ENCODE data around the gene PACSIN1. TPM values are rescaled to one million over a fixed set of nuclear protein-coding genes. Genes with fewer than 3 reads are reported as not detected.
A peak's percentile ranks its signal among the peaks of the same experiment; 100 is the strongest.

Gene PACSIN1
- total and polyA plus RNA-seq, 10 of the 15 experiments (the other 5 are each of a cell fraction or from before 2014, with no cell fraction given) = 0.50 to 9.4 (median 2.8) TPM

- H3K9me3 ChIP-seq (replicated peaks; ENCODE audit: control insufficient read depth, insufficient read depth, low read length) = no peaks in the 10 kb centered on the region
- ChIA-PET POLR2A (interaction anchor here (0.6 to 3.5 kb wide), 5 partner anchors 21 to 485 kb away, joined by 3 to 41 read pairs (median 12); partner anchors contain the start of gene SMIM29), SMC1A (ENCODE audit: uncharacterized antibody, unreplicated experiment) (interaction anchor here (2.5 to 7.9 kb wide), 5 partner anchors 8 to 193 kb away, joined by 9 to 152 read pairs (median 27); partner anchors contain the start of genes RPS10 and SMIM29), RAD21 (ENCODE audit: unreplicated experiment) (interaction anchor here (1.0 to 4.7 kb wide), 7 partner anchors 26 to 255 kb away, joined by 3 to 148 read pairs (median 4); partner anchors contain the start of gene SMIM29), CTCF (interaction anchor here (0.9 to 5.1 kb wide), 8 partner anchors 8 to 254 kb away, joined by 3 to 180 read pairs (median 20); partner anchors contain the start of genes RPS10 and SMIM29)
- no peaks in the 10 kb centered on the region for H3K27me3 ChIP-seq (replicated peaks in 1 of 2; ENCODE audit: control insufficient read depth in 2 of 2, insufficient read depth in 2 of 2, low read length in 1 of 2)
- H3K9ac ChIP-seq (ENCODE audit: control insufficient read depth, insufficient read depth, low read length) = no peak overlapping the region
- no peak overlapping the region for H3K27ac ChIP-seq (ENCODE audit: control insufficient read depth, insufficient read depth)
- no peak overlapping the region for H2AFZ ChIP-seq (ENCODE audit: control insufficient read depth, low read depth, low read length)
- in situ Hi-C loops (cut with MboI) (loop anchor here (5.0 kb wide), 1 partner anchor 175 kb away; no protein-coding TSS in a partner anchor), intact Hi-C loops (cut with micrococcal nuclease; ENCODE audit: unreplicated experiment) (no loop called here)
- H3K79me2 ChIP-seq (ENCODE audit: control insufficient read depth, insufficient read depth, low read length) = peaks cover 7% of the 10 kb centered on the region
- no peaks in the 10 kb centered on the region for H3K4me1 ChIP-seq (ENCODE audit: control insufficient read depth, insufficient read depth, low read length)
- no peak overlapping the region for H3K4me3 ChIP-seq
- ATAC-seq = no peak
- 88% methylated on average over 7 of the region's 7 CpGs for WGBS (ENCODE audit: insufficient coverage, insufficient replicate concordance, low lambda C conversion rate, missing lambda C conversion rate)
- no TSS peak for BruUV-seq (replicated peaks)
- peaks cover 10 to 32% of the 10 kb centered on the region in 2 experiments for H3K36me3 ChIP-seq (ENCODE audit: control insufficient read depth in 2 of 2, insufficient read depth in 2 of 2, low read length in 1 of 2)
- no peaks in the 10 kb centered on the region; the same call in 1 of the 2 replicates for H4K20me1 ChIP-seq (ENCODE audit: control insufficient read depth, insufficient read depth)
- 0 out of 2 replicates have a peak, but pooled peaks have one; percentile 15 for TF ChIP-seq NFIC (IDR thresholded peaks at IDR 0.05; ENCODE audit: low read depth, low read length)
- TF ChIP-seq SUPT20H (IDR thresholded peaks at IDR 0.05; ENCODE audit: borderline replicate concordance, control insufficient read depth, low read depth, low read length) = no peak
- FAIRE-seq = no peak
- DNase-seq (ENCODE audit: low read depth, low spot score) = no peak
- H3K4me2 ChIP-seq (ENCODE audit: control insufficient read depth, insufficient read depth) = no peak overlapping the region
Observed at GRCh38 chr6:34416877-34417371, 49.0 kb upstream of the PACSIN1 start.

- Histone ChIP-seq H3K9ac (ENCODE audit: control insufficient read depth, insufficient read depth, low read length) (no peak overlapping the region), H3K27ac (ENCODE audit: control insufficient read depth, insufficient read depth) (no peak overlapping the region), H2AFZ (ENCODE audit: control insufficient read depth, low read depth, low read length) (no peak overlapping the region), H3K27me3 (replicated peaks in 1 of 2; ENCODE audit: control insufficient read depth in 2 of 2, insufficient read depth in 2 of 2, low read length in 1 of 2) (no peaks in the 10 kb centered on the region), H4K20me1 (ENCODE audit: control insufficient read depth, insufficient read depth) (no peaks in the 10 kb centered on the region; the same call in 1 of the 2 replicates), H3K79me2 (ENCODE audit: control insufficient read depth, insufficient read depth, low read length) (peaks cover 21% of the 10 kb centered on the region), H3K9me3 (replicated peaks; ENCODE audit: control insufficient read depth, insufficient read depth, low read length) (no peaks in the 10 kb centered on the region), H3K4me2 (ENCODE audit: control insufficient read depth, insufficient read depth) (no peak overlapping the region), H3K4me1 (ENCODE audit: control insufficient read depth, insufficient read depth, low read length) (no peaks in the 10 kb centered on the region; the same call in 1 of the 2 replicates), H3K36me3 (ENCODE audit: control insufficient read depth in 2 of 2, insufficient read depth in 2 of 2, low read length in 1 of 2) (peaks cover 13 to 40% of the 10 kb centered on the region in 2 experiments), H3K4me3 (no peak overlapping the region)
- CTCF ChIA-PET = interaction anchor here (1.2 kb wide), 1 partner anchor 169 kb away, joined by 3 read pairs; the partner anchor contains the start of gene SMIM29
- no peak for FAIRE-seq
- TF ChIP-seq ZBTB4 (CRISPR knock-in tag; IDR thresholded peaks at IDR 0.05) = no peak
- no peak for TF ChIP-seq CHD2 (IDR thresholded peaks at IDR 0.05; ENCODE audit: borderline replicate concordance, low read depth, low read length)
- 0 out of 2 replicates have a peak, but pooled peaks have one; percentile 20 for TF ChIP-seq POLR2AphosphoS5 (IDR thresholded peaks at IDR 0.05; ENCODE audit: low read length)
- intact Hi-C loops (cut with micrococcal nuclease; ENCODE audit: unreplicated experiment) = no loop called here
- SMC1A ChIA-PET (ENCODE audit: uncharacterized antibody, unreplicated experiment) = interaction anchor here (0.6 to 4.0 kb wide), 2 partner anchors 169 to 178 kb away, joined by 3 to 14 read pairs; partner anchors contain the start of gene SMIM29
- ATAC-seq = no peak
- RAD21 ChIA-PET (ENCODE audit: unreplicated experiment) = no interaction called here
- DNase-seq (ENCODE audit: low read depth, low spot score) = no peak
- POLR2A ChIA-PET = interaction anchor here (0.6 kb wide), 1 partner anchor 136 kb away, joined by 7 read pairs; no protein-coding TSS in a partner anchor
- 59% methylated on average over 5 of the region's 5 CpGs for WGBS (ENCODE audit: insufficient coverage, insufficient replicate concordance, low lambda C conversion rate, missing lambda C conversion rate)
- in situ Hi-C loops (cut with MboI) = loop anchor here (5.0 kb wide), 1 partner anchor 176 kb away; no protein-coding TSS in a partner anchor
- BruUV-seq (replicated peaks) = no TSS peak
Observed at GRCh38 chr6:34418367-34418766, 47.5 kb upstream of the PACSIN1 start.

Measured in GM12878 (cell line).